ENCODE measurements around the gene NPEPL1.

- TF ChIP-seq POLR2A (IDR thresholded peaks at IDR 0.05; ENCODE audit: low read length) (no peak), GATA1 (IDR thresholded peaks at IDR 0.05; ENCODE audit: low read depth, low read length) (no peak)
Measured at GRCh38 chr20:58650181-58650775, 42.3 kb upstream of the NPEPL1 start.
